Islet precursor cell (in vitro differentiated cells): ENCODE results near the gene SLC8A3.

Source experiments
- DNase-seq: peaks from one replicate; pipeline ENCODE4 v3.0.0-alpha.2; 2018

SLC8A3 gene

DNA sequence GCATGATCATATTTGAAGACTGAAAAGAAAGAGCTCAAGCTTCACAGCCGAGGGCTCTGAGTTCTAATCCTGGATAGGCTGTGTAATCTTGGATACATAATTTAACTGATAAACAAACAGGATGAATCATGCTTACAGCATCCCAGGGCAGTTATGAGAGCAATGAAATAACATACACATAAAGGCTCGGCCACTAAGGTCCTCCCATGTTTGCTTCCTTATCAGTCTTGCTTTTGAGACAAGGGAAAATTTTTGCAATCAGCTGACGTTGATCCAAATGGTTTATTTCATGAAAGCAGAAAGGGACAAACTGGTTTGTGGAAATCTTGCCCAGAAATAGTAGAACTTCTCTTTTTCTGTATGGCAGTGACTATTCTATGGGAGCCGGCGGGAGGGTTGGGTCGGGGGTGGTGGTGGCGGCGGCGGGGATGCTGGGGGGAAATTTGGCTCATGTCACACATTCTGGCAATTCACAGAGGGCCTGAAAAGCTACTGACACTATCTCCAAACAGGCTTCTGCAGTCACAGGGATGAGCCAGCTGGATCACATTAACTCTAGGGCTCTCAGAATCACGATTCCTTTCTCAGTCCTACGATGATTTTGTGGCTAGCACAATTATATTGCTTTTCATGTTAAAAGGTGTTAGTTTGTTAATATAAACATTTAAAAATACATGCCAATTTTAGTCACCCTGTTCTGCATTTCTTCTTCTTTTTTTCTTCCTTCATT is 124.5 kb downstream of the SLC8A3 start:
- no peak for DNase-seq

DNA sequence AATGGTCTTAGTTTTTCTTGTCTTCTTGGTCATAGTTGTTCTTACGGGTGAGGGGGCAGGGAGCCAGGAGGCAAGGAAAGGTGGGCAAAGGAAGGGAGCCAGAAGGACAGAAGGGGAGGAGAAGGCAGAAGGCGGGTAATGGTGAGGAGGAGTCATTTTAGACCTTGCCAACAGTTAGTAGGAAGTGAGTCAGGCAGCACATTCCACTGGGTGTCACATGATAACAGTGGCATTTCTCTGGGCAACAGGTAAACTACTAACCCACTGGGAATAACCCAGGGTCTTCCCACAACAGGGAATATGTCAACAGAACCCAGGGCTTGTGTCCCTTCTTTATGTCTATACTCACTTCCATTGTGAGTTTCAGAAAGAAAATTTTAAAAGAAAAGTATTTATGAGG is 127.6 kb downstream of the SLC8A3 start:
- DNase-seq, result no peak

DNA sequence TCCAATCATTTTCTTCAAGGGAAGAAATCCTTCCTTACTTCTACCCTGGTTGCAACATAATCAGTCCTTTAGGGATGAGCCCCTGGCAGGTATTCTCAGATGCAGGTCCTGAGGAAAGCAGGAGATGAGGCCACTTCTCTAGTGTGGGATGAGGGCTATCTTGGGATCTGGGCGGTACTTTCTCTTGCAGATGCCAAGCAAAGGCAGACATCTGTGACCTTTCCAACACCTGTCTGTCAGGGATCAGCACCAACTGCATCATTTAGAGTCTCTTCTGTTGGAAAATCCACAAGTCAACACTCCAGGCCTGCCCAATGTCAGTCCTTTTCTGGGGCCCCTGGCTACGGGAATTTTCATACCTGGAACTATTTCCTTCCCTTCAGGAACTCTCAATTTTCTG is 129.2 kb downstream of the SLC8A3 start:
- no peak for DNase-seq

DNA sequence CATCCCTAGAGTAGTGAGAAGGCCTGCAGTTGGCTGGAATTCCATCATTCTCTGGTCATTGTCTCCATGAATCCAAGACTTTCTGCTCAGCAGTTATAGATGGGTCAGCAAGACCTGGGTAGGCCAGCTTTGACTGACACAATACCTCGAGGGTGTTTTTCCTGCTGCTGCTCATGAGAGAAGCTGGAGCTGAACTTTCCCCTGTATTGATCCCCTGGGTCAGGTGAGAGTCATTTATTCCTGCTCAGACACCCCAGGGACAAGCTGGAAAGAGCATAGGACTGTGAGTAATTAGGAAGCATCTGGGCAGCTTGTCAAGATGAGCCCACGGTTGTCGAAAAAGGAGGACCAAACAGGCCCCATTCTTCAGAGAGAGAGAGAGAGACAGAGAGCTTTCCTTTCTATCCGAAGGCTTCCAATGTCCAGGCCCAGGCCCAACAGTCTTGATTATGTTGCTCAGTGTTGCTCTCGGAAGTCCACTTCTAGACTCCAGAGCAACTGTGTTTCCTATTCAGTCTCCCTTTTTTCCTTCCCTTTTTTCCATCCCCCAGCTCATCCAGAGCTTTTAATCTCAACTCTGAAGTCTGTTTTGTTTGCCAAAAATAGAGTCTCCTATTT is 131.1 kb downstream of the SLC8A3 start:
- DNase-seq, result no peak

DNA sequence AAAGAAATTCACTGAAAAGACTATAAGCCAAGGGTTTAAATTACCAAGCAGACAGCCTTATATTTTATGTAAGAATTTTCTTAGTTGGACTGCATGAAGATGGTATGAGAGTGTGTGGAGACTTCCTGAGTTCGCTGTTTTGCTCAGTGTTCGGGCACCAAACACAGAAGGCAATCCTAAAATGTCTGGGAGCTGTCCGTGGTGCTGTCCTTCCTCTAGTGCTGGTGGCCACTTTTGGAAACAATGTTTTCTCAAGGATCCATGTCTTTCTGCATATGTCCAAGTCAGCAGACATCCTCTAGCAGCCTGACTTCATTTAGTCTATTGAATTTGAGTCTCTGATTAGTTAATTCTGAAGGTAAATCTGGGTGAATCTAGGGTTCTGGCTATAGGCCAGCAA is 135.8 kb downstream of the SLC8A3 start:
- DNase-seq, result peak; percentile 63

DNA sequence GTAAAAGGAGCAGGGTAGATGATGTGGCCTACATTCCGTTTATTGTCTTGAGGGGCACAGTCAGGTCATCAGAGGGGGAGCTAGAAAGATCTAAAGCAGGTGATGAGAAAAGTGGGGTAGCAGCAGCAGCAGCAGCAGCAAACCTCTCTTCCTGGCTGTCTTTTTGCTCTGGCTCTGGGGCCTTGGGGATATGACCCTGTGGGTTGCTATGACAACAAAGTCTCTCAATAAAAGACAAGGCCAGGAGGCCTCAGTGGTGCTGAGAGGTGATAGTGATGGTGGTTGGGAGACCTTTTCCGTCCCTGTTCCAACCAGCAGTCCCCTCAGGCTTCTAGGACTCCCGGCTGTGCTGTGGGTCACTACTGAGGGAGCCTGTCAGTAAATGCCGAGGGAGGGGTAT is 138.6 kb downstream of the SLC8A3 start:
- no peak for DNase-seq

DNA sequence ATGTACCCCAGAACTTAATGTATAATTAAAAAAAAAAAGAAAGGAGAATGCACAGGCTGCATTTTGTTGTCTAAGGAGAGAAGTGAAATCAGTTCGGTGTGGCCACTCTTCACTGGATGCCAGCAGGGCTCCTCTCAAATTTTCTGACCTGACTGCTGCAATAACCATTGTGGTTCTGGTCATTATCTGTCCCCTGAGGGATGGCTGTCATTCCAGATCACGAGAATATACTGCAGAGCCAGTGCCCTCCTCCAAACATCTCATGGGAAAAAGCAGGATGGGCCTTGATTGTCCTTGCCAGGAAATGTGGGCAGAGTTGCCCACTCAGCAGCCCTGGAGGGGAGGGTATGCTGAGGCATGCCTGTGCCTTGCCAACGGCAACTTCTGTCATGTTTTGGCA is 139.1 kb downstream of the SLC8A3 start:
- no peak for DNase-seq

DNA sequence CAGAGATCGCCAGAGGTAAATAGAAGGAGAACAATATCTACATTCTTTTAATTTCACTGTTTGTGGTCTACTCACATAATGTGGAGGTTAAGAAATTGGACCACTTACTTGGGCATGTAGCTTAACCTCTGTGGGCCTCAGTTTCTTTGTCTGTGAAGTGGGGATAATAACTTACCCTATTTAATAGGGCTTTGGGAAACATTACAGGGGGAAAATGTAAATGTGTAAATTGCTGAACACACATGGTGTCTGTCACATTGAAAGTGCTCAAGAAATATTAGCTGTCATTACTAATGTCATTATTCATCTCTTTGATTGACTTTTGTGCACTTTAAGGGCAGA is 140.5 kb downstream of the SLC8A3 start:
- DNase-seq, result no peak

DNA sequence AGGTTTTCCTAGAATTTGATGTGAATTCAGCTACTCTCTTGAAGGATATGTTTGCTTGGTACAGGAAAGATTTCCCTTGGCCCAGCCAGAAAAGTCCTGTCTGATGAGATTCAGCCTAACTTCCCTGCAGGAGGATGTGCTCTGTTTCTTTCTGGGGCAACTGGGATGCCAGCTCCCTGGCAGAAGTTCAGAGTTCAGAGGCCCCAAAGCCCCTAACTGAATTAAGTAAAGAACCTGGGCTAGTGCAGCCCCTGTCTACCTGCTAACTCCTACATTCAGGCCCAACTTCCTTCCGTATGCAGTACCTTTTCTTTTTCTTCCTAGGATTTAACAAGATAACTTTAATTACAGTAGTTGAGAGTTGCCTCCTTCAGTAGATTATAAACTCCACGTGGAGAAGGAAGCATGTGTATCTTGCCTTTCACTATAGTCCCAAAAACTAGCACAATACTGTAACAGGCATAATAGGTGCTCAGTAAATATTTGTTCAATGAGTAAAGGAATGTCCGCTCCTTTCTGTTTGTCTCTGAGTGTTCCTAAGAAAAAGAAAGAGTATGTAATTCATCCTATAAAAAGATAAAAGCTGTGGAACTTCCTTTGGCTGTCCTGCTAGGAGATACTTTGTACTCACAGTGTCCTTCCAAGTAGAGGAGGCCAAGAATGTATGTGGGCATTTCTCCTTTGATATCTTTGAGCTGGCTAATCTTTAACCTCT is 141.0 kb downstream of the SLC8A3 start:
- DNase-seq, result no peak

DNA sequence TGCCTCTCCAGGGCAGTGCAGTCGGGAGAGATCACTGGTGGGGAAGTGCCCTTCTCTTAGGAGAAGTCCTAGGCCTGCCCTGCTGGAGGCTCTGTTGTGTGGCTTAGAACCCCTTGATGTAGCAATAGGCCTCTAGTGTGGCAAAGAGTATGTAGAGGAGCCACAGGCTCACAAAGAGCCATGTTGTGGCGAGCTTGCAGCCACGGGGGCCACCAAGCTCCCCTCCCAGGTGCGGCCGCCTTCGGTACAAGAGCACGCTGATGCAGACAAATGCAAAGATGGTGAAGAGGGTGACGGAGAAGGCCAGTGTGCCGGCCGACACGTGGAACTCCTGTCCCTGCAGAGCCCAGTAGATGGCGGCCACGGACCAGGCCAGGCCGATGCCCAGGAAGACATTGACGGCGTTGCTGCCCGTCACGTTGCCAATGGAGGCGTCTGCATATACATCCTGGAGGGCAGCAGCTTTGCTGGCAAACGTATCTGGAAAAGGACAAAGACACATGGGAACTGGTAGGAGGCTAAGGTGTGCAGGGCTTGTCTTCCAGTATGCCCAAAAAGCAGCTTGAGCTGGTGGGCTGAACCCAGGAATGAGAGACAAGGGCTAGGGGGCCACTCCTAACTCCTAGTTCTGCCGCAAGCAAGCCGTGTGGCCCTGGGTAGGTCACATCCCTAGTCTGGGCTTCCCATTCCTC is 142.8 kb downstream of the SLC8A3 start:
- peak; percentile 88 for DNase-seq

DNA sequence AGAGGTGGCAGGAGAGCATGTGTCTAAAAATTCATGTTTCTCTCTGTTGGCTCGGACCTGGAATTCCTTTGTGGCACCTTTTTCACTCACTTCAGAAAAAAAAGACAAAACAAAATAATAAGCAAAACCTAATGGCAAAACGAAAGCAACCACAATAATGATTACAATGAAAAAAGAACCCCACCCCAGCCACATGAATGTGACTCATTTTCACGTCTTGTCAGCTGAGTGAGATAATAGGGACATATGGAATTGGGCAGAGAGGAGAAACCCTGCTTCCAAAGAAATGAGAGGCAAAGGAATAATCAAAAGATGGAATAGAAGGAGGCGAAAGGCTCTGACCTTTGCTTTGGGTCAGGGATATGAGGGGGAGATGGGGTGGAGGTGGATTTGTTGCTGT is 143.4 kb downstream of the SLC8A3 start:
- DNase-seq, result no peak

DNA sequence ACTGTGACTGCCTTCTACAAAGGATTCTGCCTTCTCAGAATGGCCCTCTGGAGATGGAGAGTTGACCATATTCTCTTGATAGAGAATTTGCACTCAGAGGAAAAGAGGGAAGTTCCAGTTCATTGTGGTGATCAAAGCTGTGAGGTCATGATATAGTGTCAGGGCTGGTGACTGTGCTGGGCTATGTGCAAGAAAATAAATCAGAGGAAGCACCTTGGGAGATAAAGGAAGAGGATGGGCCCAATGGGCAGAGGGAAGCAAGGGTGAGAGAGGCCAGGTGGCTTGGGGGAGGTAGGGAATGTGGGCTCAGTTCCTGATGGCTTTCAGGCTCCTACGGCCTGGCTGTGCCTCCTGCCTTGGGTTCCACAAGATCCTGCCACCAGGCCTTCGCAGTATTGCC is 145.8 kb downstream of the SLC8A3 start:
- no peak for DNase-seq

DNA sequence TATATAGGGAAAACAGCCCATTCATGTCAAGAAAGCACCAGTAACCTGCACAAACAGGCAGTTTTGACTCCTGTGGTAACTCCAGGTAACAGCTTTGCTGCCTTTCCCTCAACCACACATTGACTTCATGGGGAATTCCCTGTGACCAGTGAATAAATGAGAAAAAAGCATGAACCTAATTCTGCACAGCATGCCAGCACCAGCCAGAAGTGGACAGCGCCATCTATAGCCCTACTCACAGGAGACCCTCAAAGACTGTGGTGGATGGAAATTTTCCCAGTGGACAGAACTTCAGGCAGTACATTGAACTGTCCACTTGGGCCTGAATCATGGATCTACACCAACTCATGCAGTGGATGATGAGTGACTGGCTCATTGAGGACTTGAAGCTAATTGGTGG is 152.1 kb downstream of the SLC8A3 start:
- no peak for DNase-seq

DNA sequence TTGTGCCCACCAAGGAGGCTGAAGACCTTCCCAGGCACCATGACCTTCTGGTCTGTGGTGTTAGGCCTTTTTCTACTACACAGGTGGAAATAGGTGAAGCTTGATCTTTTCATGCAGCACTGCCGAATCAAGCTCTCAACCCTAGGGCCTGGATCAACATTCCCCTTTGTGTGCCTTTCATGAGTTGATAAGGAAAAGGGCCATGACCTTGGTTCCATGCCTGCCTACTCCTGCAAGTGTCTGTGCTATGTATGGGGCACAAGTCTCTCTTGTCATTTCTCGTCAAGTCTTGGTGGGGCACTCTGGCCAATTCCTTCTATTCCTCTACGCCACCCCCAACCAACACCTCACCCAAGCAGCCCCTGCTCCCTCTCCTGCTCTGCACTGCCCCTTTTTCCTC is 154.5 kb downstream of the SLC8A3 start:
- DNase-seq, result no peak

DNA sequence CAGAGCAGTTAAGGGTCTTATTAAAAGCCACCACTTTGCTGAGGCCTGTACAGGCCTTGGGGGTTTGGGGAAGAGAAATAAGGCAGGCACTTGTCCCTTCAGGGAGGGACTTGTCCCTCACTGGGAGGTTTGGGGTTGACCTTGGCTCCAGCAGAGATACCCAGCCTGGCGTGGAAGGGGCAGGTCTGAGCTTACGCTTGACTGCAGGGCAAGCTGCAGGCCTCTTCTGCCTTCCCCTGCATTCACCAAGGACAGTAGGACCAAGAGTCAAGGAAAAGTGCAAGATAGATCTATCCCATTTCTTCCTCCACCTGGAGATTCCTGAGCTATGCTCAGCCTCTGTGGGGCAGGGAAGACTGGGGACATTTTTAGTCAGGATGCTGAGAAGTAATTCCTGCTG is 155.2 kb downstream of the SLC8A3 start:
- no peak for DNase-seq

DNA sequence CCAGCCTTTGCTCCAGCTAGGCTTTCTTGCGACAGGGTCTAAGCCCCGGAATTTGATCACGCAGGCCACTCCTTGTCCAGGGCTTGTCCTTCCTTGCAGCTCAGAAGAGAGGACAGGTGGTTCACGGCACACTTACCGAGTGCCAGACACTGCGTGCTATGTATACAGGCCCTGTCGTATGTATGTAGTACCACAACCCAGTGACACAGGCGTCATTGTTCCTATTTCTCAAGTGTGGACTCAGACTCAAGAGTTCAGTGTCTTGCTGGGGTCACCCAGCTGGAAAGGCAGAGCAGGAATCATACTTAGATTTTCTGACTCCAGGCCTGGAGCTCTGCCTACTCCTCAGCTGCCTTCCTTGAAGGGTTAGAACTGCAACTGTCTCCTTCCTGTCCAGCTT is 155.6 kb downstream of the SLC8A3 start:
- DNase-seq, result no peak

DNA sequence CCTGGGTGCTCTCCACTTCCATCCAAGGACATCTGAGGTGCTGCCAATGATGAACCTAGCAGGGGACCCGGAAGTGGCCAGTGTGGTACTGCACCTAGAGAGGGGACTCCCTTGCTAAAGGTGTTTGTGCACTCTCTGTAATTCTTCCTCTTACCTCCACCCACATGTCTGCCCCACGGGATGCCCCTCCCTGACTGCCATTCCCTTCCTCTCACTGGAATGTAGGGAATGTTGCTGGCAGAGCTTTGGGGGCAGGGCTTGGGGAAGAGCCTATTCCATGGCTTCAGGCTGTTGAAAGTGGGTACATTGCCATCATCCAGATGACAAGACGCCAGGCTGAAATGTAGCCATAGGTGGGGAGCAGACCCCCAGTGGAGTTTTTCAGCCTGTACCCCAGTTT is 156.3 kb downstream of the SLC8A3 start:
- peak; percentile 84 for DNase-seq

DNA sequence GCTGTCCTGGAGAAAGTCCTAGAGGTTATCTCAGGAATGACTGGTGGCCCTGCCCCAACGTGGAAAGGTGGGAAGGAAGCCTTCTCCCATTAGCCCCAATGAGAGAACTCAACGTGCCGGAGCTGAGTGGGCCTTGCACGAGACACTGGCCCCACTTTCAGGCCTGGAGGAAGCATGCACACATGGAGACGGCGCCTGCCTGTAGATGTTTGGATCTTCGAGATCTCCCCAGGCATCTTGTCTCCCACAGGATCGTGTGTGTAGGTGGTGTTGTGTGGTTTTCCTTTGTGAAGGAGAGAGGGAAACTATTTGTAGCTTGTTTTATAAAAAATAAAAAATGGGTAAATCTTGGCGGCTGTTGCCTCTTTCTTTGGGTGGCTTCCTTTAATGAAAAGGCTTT is 156.7 kb downstream of the SLC8A3 start:
- DNase-seq, result no peak

DNA sequence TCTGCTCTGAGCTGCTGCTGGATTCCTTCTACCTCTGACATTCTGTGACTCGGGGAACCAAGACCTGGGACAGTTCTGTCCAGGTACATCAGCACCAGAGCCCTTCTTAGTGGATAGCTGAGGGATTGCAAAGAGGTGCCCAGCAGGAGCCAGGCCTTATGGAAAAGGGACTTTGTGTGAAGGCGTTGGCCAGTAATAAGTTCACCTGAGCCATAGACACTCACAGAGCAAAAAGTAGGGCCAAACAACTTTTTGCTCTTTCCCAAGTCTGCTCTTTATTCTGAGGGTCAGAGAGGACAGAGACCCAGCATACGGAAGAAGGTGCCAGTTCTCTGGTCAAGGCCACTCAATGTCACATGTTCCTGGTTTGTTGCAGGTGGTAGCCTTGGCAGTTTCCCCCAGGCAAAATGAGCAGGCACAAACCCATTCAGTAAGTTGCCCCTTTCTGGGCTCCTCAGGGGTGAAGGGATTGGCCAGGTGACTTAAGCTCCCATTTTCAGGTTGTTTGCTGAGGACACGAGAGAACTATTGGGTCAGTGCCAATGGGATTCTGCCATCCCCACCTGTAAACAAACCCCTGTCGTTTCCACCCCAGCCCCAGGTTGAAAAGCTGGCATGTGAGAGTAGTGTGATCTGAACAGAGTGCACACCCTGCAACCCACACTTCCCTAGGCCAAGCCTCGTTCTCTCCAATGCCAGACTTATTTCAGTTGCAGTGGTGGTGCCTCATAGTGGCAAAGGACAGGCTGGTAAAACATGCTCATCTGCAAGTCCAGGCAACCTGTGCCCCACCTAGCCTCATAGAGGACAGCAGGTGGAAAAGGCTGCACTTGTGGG is 159.2 kb downstream of the SLC8A3 start:
- DNase-seq, result no peak

DNA sequence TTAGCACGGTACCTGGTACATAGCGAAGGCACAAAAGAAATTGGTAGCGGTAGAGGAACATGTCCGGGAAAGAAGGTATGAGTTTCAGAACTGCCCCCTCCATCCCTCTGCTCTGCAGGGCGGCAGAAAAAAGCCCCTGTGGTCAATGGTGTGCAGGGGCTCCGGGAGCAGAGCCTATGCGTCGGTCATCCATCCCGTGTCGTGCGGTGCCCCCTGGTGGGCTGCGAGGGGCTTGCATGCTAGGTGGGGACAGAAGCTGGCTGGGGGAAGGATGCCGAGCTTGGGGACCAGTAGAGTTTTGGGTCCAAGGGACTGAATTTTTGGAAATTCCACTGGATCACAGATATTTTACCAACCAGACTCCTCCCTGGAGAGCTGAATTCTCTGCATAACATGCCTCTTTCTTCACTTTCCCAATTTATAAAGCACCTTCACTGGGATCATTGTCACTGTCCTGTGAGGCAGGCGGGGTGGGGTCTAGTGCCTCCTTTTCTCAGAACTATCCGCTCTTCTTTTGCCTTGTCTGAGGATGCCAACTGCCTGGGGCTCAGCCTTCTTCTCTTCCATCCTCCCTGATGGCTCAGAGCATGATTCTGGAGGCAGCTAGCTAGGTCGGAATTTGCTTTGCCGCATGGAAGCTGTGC is 160.8 kb downstream of the SLC8A3 start:
- peak; percentile 83 for DNase-seq

DNA sequence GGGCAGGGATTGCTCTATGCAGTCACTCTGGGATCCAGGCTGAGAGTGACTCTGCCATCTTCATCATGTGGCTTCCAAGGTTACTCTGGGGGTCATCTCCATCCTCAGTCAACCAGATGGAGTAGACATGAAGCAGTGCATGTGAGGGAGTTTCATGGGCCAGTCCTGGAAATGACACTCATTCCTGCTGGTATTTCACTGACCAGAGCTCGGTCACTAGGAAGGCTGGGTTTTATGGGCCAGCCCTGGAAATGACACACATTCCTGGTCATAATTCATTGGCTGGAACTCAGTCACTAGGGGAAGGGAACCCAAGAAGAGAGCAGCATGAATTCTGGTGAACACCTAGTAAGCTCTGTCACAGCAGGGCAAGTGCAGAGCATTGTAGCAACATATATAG is 164.9 kb downstream of the SLC8A3 start:
- DNase-seq, result no peak

DNA sequence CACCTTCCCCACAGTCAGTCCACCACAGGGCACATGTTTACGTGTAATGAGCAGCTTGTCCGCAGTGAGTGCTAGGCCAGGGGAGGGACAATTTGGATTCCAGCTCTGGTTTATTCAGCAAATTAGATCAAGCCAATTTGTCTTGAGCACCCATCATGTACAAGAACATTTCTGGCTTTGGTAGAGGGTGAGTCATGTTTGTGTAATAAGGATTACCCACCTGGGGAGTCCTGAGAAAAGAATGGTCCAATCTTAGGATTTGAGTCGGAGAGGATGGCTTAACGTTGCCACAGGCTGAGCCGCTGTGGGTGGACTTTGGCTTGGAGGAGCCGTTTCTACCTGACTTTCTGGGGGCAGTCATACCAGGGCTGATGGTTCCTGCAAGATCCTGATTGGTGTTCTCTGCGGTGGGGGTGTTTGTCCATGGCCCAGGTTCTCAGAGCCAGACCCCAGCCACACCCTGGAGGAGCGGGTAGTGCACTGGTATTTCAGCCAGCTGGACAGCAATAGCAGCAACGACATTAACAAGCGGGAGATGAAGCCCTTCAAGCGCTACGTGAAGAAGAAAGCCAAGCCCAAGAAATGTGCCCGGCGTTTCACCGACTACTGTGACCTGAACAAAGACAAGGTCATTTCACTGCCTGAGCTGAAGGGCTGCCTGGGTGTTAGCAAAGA is 165.8 kb downstream of the SLC8A3 start:
- no peak for DNase-seq
